Measurements from ENCODE around the gene NEDD8.

NEDD8 gene

GRCh38 chr14:24179961-24180796, 52.0 kb downstream of the NEDD8 start:
- FAIRE-seq = no peak
- no peak for TF ChIP-seq CTCF (IDR thresholded peaks at IDR 0.05; ENCODE audit: insufficient read depth, missing control alignments)
- DNase-seq (ENCODE audit: insufficient read length, low spot score) = no peak

DNA sequence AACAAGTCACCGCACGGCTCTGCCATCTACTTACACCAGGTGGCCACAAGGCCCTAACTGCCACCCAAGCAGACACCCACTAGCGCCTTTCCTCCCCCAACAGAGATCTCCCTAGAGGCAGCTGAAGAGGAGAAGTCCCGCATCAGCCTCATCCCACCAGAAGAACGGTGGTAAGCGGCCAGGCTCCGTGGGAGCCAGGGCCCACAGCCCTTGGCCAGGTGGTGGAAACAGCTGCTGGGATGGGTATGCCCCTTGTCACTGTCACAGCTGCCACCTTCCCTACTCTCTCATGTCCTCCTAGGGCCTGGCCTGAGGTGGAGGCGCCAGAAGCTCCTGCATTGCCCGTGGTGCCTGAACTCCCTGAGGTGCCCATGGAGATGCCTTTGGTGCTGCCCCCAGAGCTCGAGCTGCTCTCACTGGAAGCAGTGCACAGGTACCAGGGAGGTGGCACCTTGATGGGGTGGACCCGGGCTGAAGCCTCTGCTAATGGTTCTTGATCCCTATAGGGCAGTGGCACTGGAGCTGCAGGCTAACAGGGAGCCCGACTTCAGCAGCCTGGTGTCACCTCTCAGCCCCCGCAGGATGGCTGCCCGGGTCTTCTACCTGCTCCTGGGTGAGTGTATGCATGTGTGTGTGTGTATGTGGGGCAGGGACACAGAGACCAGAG, 52.7 kb downstream of the NEDD8 start:
- DNase-seq (ENCODE audit: insufficient read length, low spot score) = no peak
- TF ChIP-seq CTCF (IDR thresholded peaks at IDR 0.05; ENCODE audit: insufficient read depth, missing control alignments) = no peak
- FAIRE-seq = no peak

- no peak for FAIRE-seq
- no peak for DNase-seq (ENCODE audit: insufficient read length, low spot score)
- TF ChIP-seq CTCF (IDR thresholded peaks at IDR 0.05; ENCODE audit: insufficient read depth, missing control alignments) = no peak
Measured at GRCh38 chr14:24178399-24179178, 53.6 kb downstream of the NEDD8 start.

DNA sequence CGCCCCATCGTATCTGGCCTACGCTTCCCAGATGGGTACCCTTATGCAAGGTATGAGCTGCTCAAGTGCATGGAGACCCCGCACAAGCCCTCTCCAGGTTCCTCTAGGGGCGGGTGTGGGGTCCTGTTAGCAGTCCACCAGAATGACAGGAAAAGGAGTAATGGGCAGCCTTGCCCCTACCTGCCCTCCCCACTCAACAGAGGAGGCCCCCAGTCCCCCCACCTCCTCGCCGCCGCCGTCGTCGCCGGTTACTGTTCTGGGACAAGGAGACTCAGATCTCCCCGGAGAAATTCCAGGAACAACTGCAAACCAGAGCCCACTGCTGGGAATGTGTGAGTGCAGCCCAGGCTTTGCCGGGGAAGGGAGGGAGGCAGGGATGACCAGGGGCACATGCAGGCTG, 54.3 kb downstream of the NEDD8 start:
- FAIRE-seq = no peak
- no peak for TF ChIP-seq CTCF (IDR thresholded peaks at IDR 0.05; ENCODE audit: insufficient read depth, missing control alignments)
- no peak for DNase-seq (ENCODE audit: insufficient read length, low spot score)

GRCh38 chr14:24177041-24177825, 54.9 kb downstream of the NEDD8 start:
- FAIRE-seq (no peak), DNase-seq (ENCODE audit: insufficient read length, low spot score) (no peak)
- TF ChIP-seq CTCF (IDR thresholded peaks at IDR 0.05; ENCODE audit: insufficient read depth, missing control alignments) = no peak

DNA sequence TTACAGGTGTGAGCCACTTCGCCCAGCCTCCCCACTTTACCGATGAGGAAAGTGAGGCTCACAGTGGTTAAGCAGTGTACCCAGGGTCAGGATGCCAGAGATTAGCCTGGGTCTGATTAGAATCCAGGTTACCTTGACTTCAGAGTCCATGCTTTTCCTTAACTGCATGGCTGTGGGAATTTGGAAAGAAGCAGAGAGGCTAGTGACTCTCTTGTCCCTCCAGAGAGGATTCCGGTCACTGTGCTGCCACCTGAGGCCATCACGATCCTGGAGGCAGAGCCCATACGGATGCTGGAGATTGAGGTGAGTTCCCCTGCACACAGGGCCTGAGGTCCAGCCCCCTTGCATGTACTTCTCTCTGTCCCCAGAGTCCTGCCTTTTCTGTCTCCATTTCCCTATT, 55.6 kb downstream of the NEDD8 start:
- TF ChIP-seq CTCF (IDR thresholded peaks at IDR 0.05; ENCODE audit: insufficient read depth, missing control alignments) = no peak
- DNase-seq (ENCODE audit: insufficient read length, low spot score) (no peak), FAIRE-seq (no peak)

All from D721Med (cell line).